Inferior parietal cortex (tissue), 1 donor: ENCODE results near the gene TGFBI.

Experiments
- DNase-seq: peaks from one replicate; pipeline ENCODE4 v3.0.0-alpha.2; 2016; ENCODE audit errors: extremely low spot score

Gene TGFBI

GRCh38 chr5:136025900-136026299 lies 2.9 kb upstream of the TGFBI start:
- DNase-seq, result no peak

- DNase-seq, result no peak
Measured at GRCh38 chr5:136026636-136027035, 2.2 kb upstream of the TGFBI start.

GRCh38 chr5:136027311-136027710 lies 1.5 kb upstream of the TGFBI start:
- DNase-seq, result no peak

GRCh38 chr5:136028090-136028489 lies 698 bp upstream of the TGFBI start:
- no peak for DNase-seq

GRCh38 chr5:136030252-136030651 lies 1.5 kb downstream of the TGFBI start:
- no peak for DNase-seq

GRCh38 chr5:136030956-136031611 lies 2.3 kb downstream of the TGFBI start:
- DNase-seq, result no peak

GRCh38 chr5:136031711-136032110 lies 2.9 kb downstream of the TGFBI start:
- DNase-seq, result no peak

- DNase-seq, result no peak
Measured at GRCh38 chr5:136032564-136032963, 3.8 kb downstream of the TGFBI start.

- DNase-seq, result no peak
Measured at GRCh38 chr5:136033234-136033633, 4.4 kb downstream of the TGFBI start.

- DNase-seq, result no peak
Measured at GRCh38 chr5:136033848-136034247, 5.1 kb downstream of the TGFBI start.

- no peak for DNase-seq
Measured at GRCh38 chr5:136034492-136034891, 5.7 kb downstream of the TGFBI start.

GRCh38 chr5:136034984-136035383 lies 6.2 kb downstream of the TGFBI start:
- no peak for DNase-seq

- DNase-seq, result no peak
Measured at GRCh38 chr5:136035837-136036236, 7.0 kb downstream of the TGFBI start.

- DNase-seq, result no peak
Measured at GRCh38 chr5:136036293-136036911, 7.6 kb downstream of the TGFBI start.

GRCh38 chr5:136037001-136037705 lies 8.4 kb downstream of the TGFBI start:
- no peak for DNase-seq

- DNase-seq, result no peak
Measured at GRCh38 chr5:136038635-136039034, 9.8 kb downstream of the TGFBI start.

- DNase-seq, result no peak
Measured at GRCh38 chr5:136039202-136039601, 10.4 kb downstream of the TGFBI start.

- no peak for DNase-seq
Measured at GRCh38 chr5:136040746-136041415, 12.1 kb downstream of the TGFBI start.

- no peak for DNase-seq
Measured at GRCh38 chr5:136042156-136042555, 13.4 kb downstream of the TGFBI start.

- no peak for DNase-seq
Measured at GRCh38 chr5:136042665-136043121, 13.9 kb downstream of the TGFBI start.

- DNase-seq, result no peak
Measured at GRCh38 chr5:136043551-136043950, 14.8 kb downstream of the TGFBI start.

- no peak for DNase-seq
Measured at GRCh38 chr5:136043968-136044610, 15.3 kb downstream of the TGFBI start.
